PC-9 (cell line): Measurements from ENCODE around the gene DRGX.

ENCODE experiments used
- CTCF ChIP-seq: fragments of 200-600 bp; sonication (generic); conservative IDR thresholded peaks from 2 replicates; pipeline ENCODE4 v1.6.1; 2017; ENCODE audit warnings: mixed run types, antibody characterized with exemption, mild to moderate bottlenecking, moderate library complexity
- EZH2 ChIP-seq: fragments of 200-600 bp; sonication (generic); IDR thresholded peaks from 2 replicates; pipeline ENCODE4 v1.8.0; 2017; ENCODE audit warnings: antibody characterized with exemption, low read depth

GRCh38 chr10:49355221-49355620 is 40.7 kb downstream of the DRGX start:
- no peak for TF ChIP-seq EZH2
- TF ChIP-seq CTCF = no peak
